Activated CD4-positive, alpha-beta memory T cell treated with anti-CD3 and anti-CD28 coated beads, Interleukin-2, amount 10 ng/mL, durations not matched to agents 7 days and 5 days (primary cell): ENCODE data around the gene COBLL1. TPM values are rescaled to one million over a fixed set of nuclear protein-coding genes. Genes with fewer than 3 reads are reported as not detected.

Source experiments
- CTCF ChIA-PET: fragments of 350-600 bp; sonication (Branson Sonifier 250); formaldehyde crosslinking; loops from one replicate; lab custom pipeline; 2021; ENCODE audit warnings: antibody characterized with exemption, inconsistent platforms; lab: Charles Lee
- POLR2A ChIA-PET: fragments of 350-600 bp; sonication (Branson Sonifier 250); formaldehyde crosslinking; loops from one replicate; lab custom pipeline; 2021; ENCODE audit warnings: antibody characterized with exemption; lab: Charles Lee
- DNase-seq: peaks from one replicate; pipeline ENCODE4 v3.0.0-alpha.2; 2020
- H3K27ac Mint-ChIP-seq: one replicate; pipeline ENCODE4 v1.8.0; 2021; ENCODE audit warnings: mild to moderate bottlenecking, mixed read lengths
- H3K27me3 Mint-ChIP-seq: one replicate; pipeline ENCODE4 v1.8.0; 2021; ENCODE audit warnings: mixed read lengths
- H3K36me3 Mint-ChIP-seq: one replicate; pipeline ENCODE4 v1.8.0; 2021; ENCODE audit warnings: low read depth, mixed read lengths
- H3K4me1 Mint-ChIP-seq: one replicate; pipeline ENCODE4 v1.8.0; 2021; ENCODE audit warnings: mixed read lengths
- H3K4me3 Mint-ChIP-seq: one replicate; pipeline ENCODE4 v1.8.0; 2021; ENCODE audit warnings: mild to moderate bottlenecking, mixed read lengths
- H3K9me3 Mint-ChIP-seq: one replicate; pipeline ENCODE4 v1.8.0; 2021; ENCODE audit warnings: mixed read lengths
- total RNA-seq, 2 experiments: library from RNA; stranded (reverse); gene quantifications; one replicate each; pipeline ENCODE4 v1.2.3, GENCODE V29; 2021

COBLL1 gene
- total RNA-seq, 2 experiments from 2014 or later = not detected

GRCh38 chr2:164826293-164827243 lies 15.1 kb downstream of the COBLL1 start:
- no peak for DNase-seq
- Mint-ChIP-seq H3K9me3 (no peaks in the 10 kb centered on the region), H3K36me3 (no peaks in the 10 kb centered on the region), H3K27me3 (no peaks in the 10 kb centered on the region), H3K27ac (no peak overlapping the region), H3K4me3 (no peak overlapping the region), H3K4me1 (no peaks in the 10 kb centered on the region)
- CTCF ChIA-PET = interaction anchor here (1.1 kb wide), 1 partner anchor 16 kb away, joined by 3 read pairs; the partner anchor contains the start of gene COBLL1
- POLR2A ChIA-PET = no interaction called here

DNA sequence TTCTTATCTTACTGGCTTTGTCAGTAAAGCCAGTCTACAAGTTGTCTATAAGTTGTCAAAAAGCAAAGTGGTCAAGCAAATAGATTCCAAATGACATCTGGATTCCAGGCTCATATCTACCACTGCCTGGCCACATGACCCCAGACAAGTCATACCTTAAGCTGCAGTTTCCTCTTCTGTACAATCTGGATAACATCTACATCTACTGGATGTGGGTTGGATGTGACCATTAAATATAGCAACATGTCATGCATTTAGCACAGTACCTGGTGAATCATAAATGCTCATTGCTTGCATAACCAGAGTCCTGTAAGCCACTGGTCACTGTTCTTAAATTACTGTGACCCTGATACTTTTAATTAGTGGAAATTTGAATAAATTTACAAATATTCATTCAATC lies 16.8 kb downstream of the COBLL1 start:
- no peaks in the 10 kb centered on the region for H3K4me1 Mint-ChIP-seq
- H3K27ac Mint-ChIP-seq = no peak overlapping the region
- no peaks in the 10 kb centered on the region for H3K9me3 Mint-ChIP-seq
- H3K27me3 Mint-ChIP-seq = no peaks in the 10 kb centered on the region
- CTCF ChIA-PET = no interaction called here
- no peak for DNase-seq
- no peak overlapping the region for H3K4me3 Mint-ChIP-seq
- no peaks in the 10 kb centered on the region for H3K36me3 Mint-ChIP-seq
- POLR2A ChIA-PET = no interaction called here

GRCh38 chr2:164823126-164823525 lies 18.5 kb downstream of the COBLL1 start:
- CTCF ChIA-PET = interaction anchor here (1.1 kb wide), 1 partner anchor 19 kb away, joined by 3 read pairs; no protein-coding TSS in a partner anchor
- Mint-ChIP-seq H3K36me3 (no peaks in the 10 kb centered on the region), H3K4me3 (no peak overlapping the region), H3K27me3 (no peaks in the 10 kb centered on the region), H3K9me3 (no peaks in the 10 kb centered on the region), H3K27ac (no peak overlapping the region), H3K4me1 (no peaks in the 10 kb centered on the region)
- DNase-seq = no peak
- POLR2A ChIA-PET = no interaction called here

DNA sequence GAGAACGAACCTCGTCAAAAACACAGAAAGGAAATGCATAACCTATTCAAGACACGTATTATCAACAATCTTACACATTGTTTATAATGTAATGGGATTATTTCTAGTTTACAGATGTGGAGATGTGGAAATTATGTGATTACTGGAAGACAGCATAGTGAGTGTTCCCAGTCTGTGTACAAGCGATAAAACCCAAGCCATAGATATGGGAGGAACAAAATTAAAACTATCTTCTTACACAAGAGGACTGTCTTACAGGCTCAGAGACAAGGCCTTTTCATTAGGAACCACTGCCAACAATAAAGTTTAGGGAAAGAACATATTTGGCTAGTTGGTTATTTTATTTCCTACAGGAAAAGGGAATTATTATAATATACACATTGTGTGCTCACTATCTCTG lies 20.3 kb downstream of the COBLL1 start:
- no peaks in the 10 kb centered on the region for H3K27me3 Mint-ChIP-seq
- CTCF ChIA-PET = no interaction called here
- H3K36me3 Mint-ChIP-seq = no peaks in the 10 kb centered on the region
- no peaks in the 10 kb centered on the region for H3K4me1 Mint-ChIP-seq
- no peaks in the 10 kb centered on the region for H3K9me3 Mint-ChIP-seq
- no peak overlapping the region for H3K27ac Mint-ChIP-seq
- POLR2A ChIA-PET = no interaction called here
- H3K4me3 Mint-ChIP-seq = no peak overlapping the region
- no peak for DNase-seq

GRCh38 chr2:164818149-164819136 lies 23.2 kb downstream of the COBLL1 start:
- Mint-ChIP-seq H3K27ac (no peak overlapping the region), H3K4me1 (no peaks in the 10 kb centered on the region), H3K36me3 (no peaks in the 10 kb centered on the region), H3K9me3 (no peaks in the 10 kb centered on the region), H3K4me3 (no peak overlapping the region), H3K27me3 (no peaks in the 10 kb centered on the region)
- ChIA-PET CTCF (interaction anchor here (1.3 kb wide), 1 partner anchor 23 kb away, joined by 3 read pairs; the partner anchor contains the start of gene COBLL1), POLR2A (no interaction called here)
- DNase-seq = no peak

- DNase-seq = no peak
- CTCF ChIA-PET = no interaction called here
- Mint-ChIP-seq H3K4me3 (no peak overlapping the region), H3K27me3 (no peaks in the 10 kb centered on the region), H3K27ac (no peak overlapping the region), H3K4me1 (no peaks in the 10 kb centered on the region), H3K9me3 (no peaks in the 10 kb centered on the region), H3K36me3 (no peaks in the 10 kb centered on the region)
- POLR2A ChIA-PET = no interaction called here
Measured at GRCh38 chr2:164816900-164817299, 24.7 kb downstream of the COBLL1 start.

DNA sequence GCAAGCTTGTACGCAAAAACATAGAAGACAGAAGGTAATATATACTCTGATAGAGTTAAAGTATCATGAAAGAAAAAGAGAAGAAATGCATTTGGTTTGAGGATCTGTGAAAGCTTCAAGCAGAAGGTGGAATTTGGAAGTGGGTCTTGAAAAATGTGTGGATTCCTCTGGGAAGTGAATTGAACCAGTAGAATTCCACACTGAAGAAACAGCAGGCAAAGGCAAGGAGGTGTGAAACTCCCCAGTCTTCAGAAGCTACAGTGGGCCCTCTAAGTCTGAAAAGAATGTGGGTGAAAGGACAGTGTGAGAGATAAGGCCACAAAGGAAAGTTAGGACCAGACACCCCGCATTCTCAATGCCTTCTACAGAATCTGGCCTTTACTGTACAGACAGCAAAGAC lies 25.6 kb downstream of the COBLL1 start:
- ChIA-PET CTCF (no interaction called here), POLR2A (no interaction called here)
- Mint-ChIP-seq H3K36me3 (no peaks in the 10 kb centered on the region), H3K9me3 (no peaks in the 10 kb centered on the region), H3K4me1 (no peaks in the 10 kb centered on the region), H3K4me3 (no peak overlapping the region), H3K27ac (no peak overlapping the region), H3K27me3 (no peaks in the 10 kb centered on the region)
- no peak for DNase-seq

DNA sequence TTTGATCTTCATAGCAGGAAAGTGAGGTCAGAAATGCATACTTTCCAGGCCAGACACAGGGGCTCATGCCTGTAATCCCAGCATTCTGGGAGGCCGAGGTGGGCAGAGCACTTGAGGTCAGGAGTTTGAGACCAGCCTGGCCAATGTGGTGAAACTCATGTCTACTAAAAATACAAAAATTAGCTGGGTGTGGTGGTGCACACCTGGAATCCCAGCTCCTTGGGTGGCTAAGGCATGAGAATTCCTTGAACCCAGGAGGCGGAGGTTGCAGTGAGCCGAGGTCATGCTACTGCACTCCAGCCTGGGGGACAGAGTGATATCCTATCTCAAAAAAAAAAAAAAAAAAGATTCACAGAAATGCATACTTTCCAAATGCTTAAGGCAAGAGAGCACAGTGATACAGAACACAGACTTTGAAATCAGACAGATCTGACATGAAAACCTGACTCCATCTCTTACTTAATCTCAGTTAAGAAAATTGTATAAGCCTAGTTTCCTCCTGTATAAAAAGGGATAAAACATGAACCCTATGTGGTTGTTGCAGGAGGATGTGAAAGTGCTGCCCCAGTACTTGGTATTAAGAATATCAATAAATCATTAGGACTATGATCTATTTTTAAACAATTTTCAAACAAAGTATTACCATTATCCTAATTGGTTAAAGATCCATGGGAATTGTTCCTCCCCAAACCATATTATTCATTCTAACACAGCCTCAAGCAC lies 26.4 kb downstream of the COBLL1 start:
- no peak for DNase-seq
- ChIA-PET CTCF (no interaction called here), POLR2A (no interaction called here)
- H3K27me3 Mint-ChIP-seq = no peaks in the 10 kb centered on the region
- H3K4me1 Mint-ChIP-seq = no peaks in the 10 kb centered on the region
- H3K27ac Mint-ChIP-seq = no peak overlapping the region
- no peaks in the 10 kb centered on the region for H3K36me3 Mint-ChIP-seq
- no peaks in the 10 kb centered on the region for H3K9me3 Mint-ChIP-seq
- no peak overlapping the region for H3K4me3 Mint-ChIP-seq

- Mint-ChIP-seq H3K9me3 (no peaks in the 10 kb centered on the region), H3K4me1 (no peaks in the 10 kb centered on the region), H3K4me3 (no peak overlapping the region), H3K27ac (no peak overlapping the region), H3K36me3 (no peaks in the 10 kb centered on the region), H3K27me3 (no peaks in the 10 kb centered on the region)
- CTCF ChIA-PET = no interaction called here
- DNase-seq = no peak
- POLR2A ChIA-PET = no interaction called here
Measured at GRCh38 chr2:164813535-164813934, 28.1 kb downstream of the COBLL1 start.

- POLR2A ChIA-PET = no interaction called here
- H3K27me3 Mint-ChIP-seq = no peaks in the 10 kb centered on the region
- CTCF ChIA-PET = no interaction called here
- H3K27ac Mint-ChIP-seq = no peak overlapping the region
- H3K9me3 Mint-ChIP-seq = no peaks in the 10 kb centered on the region
- DNase-seq = no peak
- no peaks in the 10 kb centered on the region for H3K4me1 Mint-ChIP-seq
- no peak overlapping the region for H3K4me3 Mint-ChIP-seq
- H3K36me3 Mint-ChIP-seq = no peaks in the 10 kb centered on the region
Measured at GRCh38 chr2:164812378-164812777, 29.2 kb downstream of the COBLL1 start.

DNA sequence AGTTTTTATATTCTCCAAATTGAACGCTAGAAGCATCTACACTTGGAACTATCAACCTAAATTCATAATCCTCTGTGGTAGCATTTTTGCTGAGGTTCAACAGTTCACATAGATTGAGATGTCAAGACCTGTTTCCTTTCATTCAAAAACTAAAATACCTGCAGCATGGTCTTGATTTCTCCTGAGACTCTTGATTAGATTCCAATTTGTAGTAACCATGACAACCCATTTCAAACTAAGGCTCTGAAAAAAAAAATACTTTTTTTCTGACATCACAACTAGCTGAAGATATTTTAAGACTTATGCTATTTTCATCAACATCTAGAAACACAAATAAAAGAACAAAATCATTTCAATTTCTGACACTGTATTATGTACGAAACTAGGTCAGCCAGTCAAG lies 29.8 kb downstream of the COBLL1 start:
- no peak overlapping the region for H3K27ac Mint-ChIP-seq
- H3K27me3 Mint-ChIP-seq = no peaks in the 10 kb centered on the region
- ChIA-PET CTCF (no interaction called here), POLR2A (no interaction called here)
- H3K4me1 Mint-ChIP-seq = no peaks in the 10 kb centered on the region
- DNase-seq = no peak
- H3K36me3 Mint-ChIP-seq = no peaks in the 10 kb centered on the region
- no peaks in the 10 kb centered on the region for H3K9me3 Mint-ChIP-seq
- no peak overlapping the region for H3K4me3 Mint-ChIP-seq

DNA sequence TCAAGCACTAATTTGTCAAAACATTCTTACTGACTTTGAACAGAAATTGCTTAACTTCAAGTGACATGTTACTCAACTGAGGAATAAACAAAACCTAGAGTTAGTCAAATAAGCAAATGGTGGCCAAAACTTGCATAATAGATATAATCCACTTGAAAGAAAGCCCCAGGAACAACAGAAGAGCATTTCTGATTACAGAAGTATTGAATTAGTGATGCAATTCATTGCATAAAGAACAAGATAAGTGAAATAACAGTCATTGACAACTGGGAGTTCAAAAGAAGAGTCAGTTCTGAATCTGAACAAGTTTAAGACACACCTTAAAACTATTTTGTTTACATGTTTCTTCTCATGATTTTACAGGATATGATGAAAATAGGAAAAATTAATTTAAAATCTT lies 30.8 kb downstream of the COBLL1 start:
- Mint-ChIP-seq H3K9me3 (no peaks in the 10 kb centered on the region), H3K4me3 (no peak overlapping the region), H3K27me3 (no peaks in the 10 kb centered on the region), H3K4me1 (no peaks in the 10 kb centered on the region), H3K36me3 (no peaks in the 10 kb centered on the region), H3K27ac (no peak overlapping the region)
- no peak for DNase-seq
- CTCF ChIA-PET = no interaction called here
- POLR2A ChIA-PET = no interaction called here
